OCI-LY3 (cell line): ENCODE results near the gene BNC2.

ENCODE experiments used
- EZH2phosphoT487 ChIP-seq: fragments of 200-600 bp; shearing (Covaris generic); IDR thresholded peaks from 2 replicates; pipeline ENCODE4 v1.6.1; 2018; ENCODE audit warnings: antibody characterized with exemption, mixed run types, low read depth
- TF ChIP-seq, protein P1 (sequence below): fragments of 200-600, 300-600 bp; sonication (generic); IDR thresholded peaks from 2 replicates; pipeline ENCODE4 v1.5.1; 2014; ENCODE audit warnings: antibody characterized with exemption, low read length, low read depth

DNA sequence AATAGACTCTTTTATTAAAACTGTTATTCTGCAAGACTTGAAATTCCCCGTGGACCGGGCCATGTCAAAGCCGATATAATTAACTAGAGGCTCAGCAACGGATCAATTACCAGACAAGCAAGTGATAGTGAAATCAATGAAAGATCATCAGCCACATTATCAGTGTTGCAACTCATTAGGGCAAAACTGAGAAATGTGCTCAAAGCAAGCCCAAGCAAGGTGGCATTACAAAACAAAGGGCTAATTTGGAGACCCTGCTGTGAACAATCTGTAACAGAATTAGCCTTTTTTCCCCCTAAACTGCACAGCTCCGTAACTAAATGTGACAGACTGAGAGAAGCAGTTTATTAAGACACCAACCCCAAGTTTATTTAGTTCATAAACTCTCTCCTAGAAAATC is 140.3 kb downstream of the BNC2 start:
- TF ChIP-seq, protein P1, sequence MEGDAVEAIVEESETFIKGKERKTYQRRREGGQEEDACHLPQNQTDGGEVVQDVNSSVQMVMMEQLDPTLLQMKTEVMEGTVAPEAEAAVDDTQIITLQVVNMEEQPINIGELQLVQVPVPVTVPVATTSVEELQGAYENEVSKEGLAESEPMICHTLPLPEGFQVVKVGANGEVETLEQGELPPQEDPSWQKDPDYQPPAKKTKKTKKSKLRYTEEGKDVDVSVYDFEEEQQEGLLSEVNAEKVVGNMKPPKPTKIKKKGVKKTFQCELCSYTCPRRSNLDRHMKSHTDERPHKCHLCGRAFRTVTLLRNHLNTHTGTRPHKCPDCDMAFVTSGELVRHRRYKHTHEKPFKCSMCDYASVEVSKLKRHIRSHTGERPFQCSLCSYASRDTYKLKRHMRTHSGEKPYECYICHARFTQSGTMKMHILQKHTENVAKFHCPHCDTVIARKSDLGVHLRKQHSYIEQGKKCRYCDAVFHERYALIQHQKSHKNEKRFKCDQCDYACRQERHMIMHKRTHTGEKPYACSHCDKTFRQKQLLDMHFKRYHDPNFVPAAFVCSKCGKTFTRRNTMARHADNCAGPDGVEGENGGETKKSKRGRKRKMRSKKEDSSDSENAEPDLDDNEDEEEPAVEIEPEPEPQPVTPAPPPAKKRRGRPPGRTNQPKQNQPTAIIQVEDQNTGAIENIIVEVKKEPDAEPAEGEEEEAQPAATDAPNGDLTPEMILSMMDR, result no peak
- TF ChIP-seq EZH2phosphoT487, result no peak
